GM19328 (cell line): ENCODE measurements around the gene PLCG1.
"Not testable (repeated sequence)": the region's sequence is repeated elsewhere in the genome, so short reads cannot be mapped to it uniquely, and the experiment has no call there.

Experiments used
- ATAC-seq: cut with Tn5 transposase; IDR thresholded peaks from one replicate; pipeline ENCODE4 v1.9.1; 2021; ENCODE audit warnings: mild to moderate bottlenecking, moderate library complexity; ENCODE audit not compliant: unreplicated experiment

PLCG1 gene

GRCh38 chr20:41123631-41124030 lies 13.7 kb upstream of the PLCG1 start:
- ATAC-seq = no peak

- ATAC-seq = no peak
Observed at GRCh38 chr20:41124451-41125094, 12.8 kb upstream of the PLCG1 start.

- ATAC-seq = no peak
Observed at GRCh38 chr20:41125530-41126457, 11.5 kb upstream of the PLCG1 start.

- no peak for ATAC-seq
Observed at GRCh38 chr20:41126719-41127118, 10.6 kb upstream of the PLCG1 start.

- ATAC-seq = not testable (repeated sequence)
Observed at GRCh38 chr20:41128317-41128716, 9.0 kb upstream of the PLCG1 start.

- ATAC-seq = no peak
Observed at GRCh38 chr20:41131594-41132387, 5.6 kb upstream of the PLCG1 start.

GRCh38 chr20:41132388-41132775 lies 5.0 kb upstream of the PLCG1 start:
- ATAC-seq = not testable (repeated sequence)

- peak; percentile 40 for ATAC-seq
Observed at GRCh38 chr20:41133709-41134361, 3.5 kb upstream of the PLCG1 start.

GRCh38 chr20:41134362-41135186 lies 2.8 kb upstream of the PLCG1 start:
- no peak for ATAC-seq

GRCh38 chr20:41135187-41135887 lies 2.0 kb upstream of the PLCG1 start:
- ATAC-seq = no peak

- ATAC-seq = no peak
Observed at GRCh38 chr20:41135888-41136679, 1.3 kb upstream of the PLCG1 start.

- peak; percentile 10 for ATAC-seq
Observed at GRCh38 chr20:41137614-41138474, 501 bp downstream of the PLCG1 start.

- no peak for ATAC-seq
Observed at GRCh38 chr20:41138475-41139226, 1.3 kb downstream of the PLCG1 start.

GRCh38 chr20:41139227-41140093 lies 2.1 kb downstream of the PLCG1 start:
- no peak for ATAC-seq

GRCh38 chr20:41140226-41141133 lies 3.1 kb downstream of the PLCG1 start:
- ATAC-seq = no peak
